GM18505 (cell line): ENCODE results near the gene MED15.
"Not testable (repeated sequence)": the region's sequence is repeated elsewhere in the genome, so short reads cannot be mapped to it uniquely, and the experiment has no call there.

ENCODE experiments used
- ATAC-seq: cut with Tn5 transposase; IDR thresholded peaks from one replicate; pipeline ENCODE4 v1.9.1; 2021; ENCODE audit not compliant: unreplicated experiment
- POLR2A ChIP-seq: IDR thresholded peaks from 4 replicates; pipeline ENCODE4 v1.6.1; 2011; ENCODE audit warnings: borderline replicate concordance; ENCODE audit not compliant: insufficient read depth, insufficient read length; ENCODE audit errors: extremely low read depth

MED15 gene

GRCh38 chr22:20607157-20607907, 99.9 kb downstream of the MED15 start:
- TF ChIP-seq POLR2A, result no peak
- no peak for ATAC-seq

GRCh38 chr22:20610243-20610686, 102.9 kb downstream of the MED15 start:
- no peak for TF ChIP-seq POLR2A
- no peak for ATAC-seq

GRCh38 chr22:20610757-20611156, 103.3 kb downstream of the MED15 start:
- no peak for TF ChIP-seq POLR2A
- ATAC-seq, result no peak

- ATAC-seq, result no peak
- TF ChIP-seq POLR2A, result no peak
These were observed 104.0 kb downstream of the MED15 start for GRCh38 chr22:20611418-20611817.

- ATAC-seq, result no peak
- TF ChIP-seq POLR2A, result no peak
These were observed 105.9 kb downstream of the MED15 start for GRCh38 chr22:20613301-20613700.

GRCh38 chr22:20615021-20615420, 107.6 kb downstream of the MED15 start:
- TF ChIP-seq POLR2A, result no peak
- no peak for ATAC-seq

GRCh38 chr22:20615533-20616450, 108.4 kb downstream of the MED15 start:
- TF ChIP-seq POLR2A, result no peak

GRCh38 chr22:20616451-20617043, 109.1 kb downstream of the MED15 start:
- TF ChIP-seq POLR2A, result no peak
- no peak for ATAC-seq

More at GRCh38 chr22:20615533-20616450, 108.4 kb downstream of the MED15 start:
- ATAC-seq, result no peak

GRCh38 chr22:20618488-20618887, 111.1 kb downstream of the MED15 start:
- ATAC-seq, result no peak

GRCh38 chr22:20619045-20619892, 111.9 kb downstream of the MED15 start:
- no peak for ATAC-seq
- TF ChIP-seq POLR2A, result no peak

More at GRCh38 chr22:20618488-20618887, 111.1 kb downstream of the MED15 start:
- no peak for TF ChIP-seq POLR2A

GRCh38 chr22:20619893-20620194, 112.4 kb downstream of the MED15 start:
- not testable (repeated sequence) for ATAC-seq

GRCh38 chr22:20621162-20621561, 113.8 kb downstream of the MED15 start:
- ATAC-seq, result no peak
- no peak for TF ChIP-seq POLR2A
